ENCODE results near the gene ASTN2. TPM values are rescaled to one million over a fixed set of nuclear protein-coding genes. Genes with fewer than 3 reads are reported as not detected.

Gene ASTN2
- total RNA-seq, 2 donors from 2014 or later = 2.2 to 5.1 TPM

- no peak for DNase-seq (ENCODE audit: low spot score)
- H3K9me3 Mint-ChIP-seq = peaks cover 9% of the 10 kb centered on the region
These were observed 209.1 kb downstream of the ASTN2 start for GRCh38 chr9:117205806-117206205.

GRCh38 chr9:117204971-117205370 lies 209.9 kb downstream of the ASTN2 start:
- H3K27me3 Mint-ChIP-seq = no peaks in the 10 kb centered on the region
- no peak overlapping the region for H3K27ac Mint-ChIP-seq
- H3K36me3 Mint-ChIP-seq = no peaks in the 10 kb centered on the region
- no peak for DNase-seq (ENCODE audit: low spot score)
- ATAC-seq = no peak
- peaks cover 7% of the 10 kb centered on the region for H3K9me3 Mint-ChIP-seq
- no peak overlapping the region for H3K4me3 Mint-ChIP-seq
- H3K4me1 Mint-ChIP-seq (ENCODE audit: low read depth in 2 of 2) = no peaks in the 10 kb centered on the region

More at GRCh38 chr9:117205806-117206205, 209.1 kb downstream of the ASTN2 start:
- Mint-ChIP-seq H3K27me3 (no peaks in the 10 kb centered on the region), H3K36me3 (no peaks in the 10 kb centered on the region), H3K27ac (no peak overlapping the region), H3K4me1 (ENCODE audit: low read depth in 2 of 2) (no peaks in the 10 kb centered on the region), H3K4me3 (no peak overlapping the region)
- ATAC-seq = no peak

- no peaks in the 10 kb centered on the region for H3K27me3 Mint-ChIP-seq
- no peak for ATAC-seq
- no peaks in the 10 kb centered on the region for H3K36me3 Mint-ChIP-seq
- H3K4me3 Mint-ChIP-seq = no peak overlapping the region
- peaks cover 16% of the 10 kb centered on the region for H3K9me3 Mint-ChIP-seq
- DNase-seq (ENCODE audit: low spot score) = no peak
- no peak overlapping the region for H3K27ac Mint-ChIP-seq
- no peaks in the 10 kb centered on the region for H3K4me1 Mint-ChIP-seq (ENCODE audit: low read depth in 2 of 2)
These were observed 223.2 kb downstream of the ASTN2 start for GRCh38 chr9:117191504-117192261.

- no peak overlapping the region for H3K4me3 Mint-ChIP-seq
- DNase-seq (ENCODE audit: low spot score) = no peak
- peaks cover 14% of the 10 kb centered on the region for H3K9me3 Mint-ChIP-seq
- H3K27me3 Mint-ChIP-seq = no peaks in the 10 kb centered on the region
- H3K27ac Mint-ChIP-seq = no peak overlapping the region
- H3K4me1 Mint-ChIP-seq (ENCODE audit: low read depth in 2 of 2) = no peaks in the 10 kb centered on the region
- ATAC-seq = no peak
- H3K36me3 Mint-ChIP-seq = no peaks in the 10 kb centered on the region
These were observed 225.7 kb downstream of the ASTN2 start for GRCh38 chr9:117189121-117189520.

GRCh38 chr9:117188394-117188793 lies 226.5 kb downstream of the ASTN2 start:
- no peak for DNase-seq (ENCODE audit: low spot score)
- Mint-ChIP-seq H3K9me3 (peaks cover 14% of the 10 kb centered on the region), H3K27me3 (no peaks in the 10 kb centered on the region), H3K4me3 (no peak overlapping the region), H3K4me1 (ENCODE audit: low read depth in 2 of 2) (no peaks in the 10 kb centered on the region), H3K36me3 (no peaks in the 10 kb centered on the region), H3K27ac (no peak overlapping the region)
- no peak for ATAC-seq

- no peak overlapping the region for H3K4me3 Mint-ChIP-seq
- DNase-seq (ENCODE audit: low spot score) (no peak), ATAC-seq (no peak)
These were observed 227.4 kb downstream of the ASTN2 start for GRCh38 chr9:117187498-117187897.

GRCh38 chr9:117184173-117184572 lies 230.7 kb downstream of the ASTN2 start:
- Mint-ChIP-seq H3K27me3 (no peaks in the 10 kb centered on the region), H3K36me3 (no peaks in the 10 kb centered on the region), H3K27ac (no peak overlapping the region), H3K4me3 (no peak overlapping the region), H3K4me1 (ENCODE audit: low read depth in 2 of 2) (no peaks in the 10 kb centered on the region), H3K9me3 (peaks cover 12% of the 10 kb centered on the region)
- DNase-seq (ENCODE audit: low spot score) (no peak), ATAC-seq (no peak)

More at GRCh38 chr9:117187498-117187897, 227.4 kb downstream of the ASTN2 start:
- Mint-ChIP-seq H3K4me1 (ENCODE audit: low read depth in 2 of 2) (no peaks in the 10 kb centered on the region), H3K36me3 (no peaks in the 10 kb centered on the region), H3K9me3 (peaks cover 11% of the 10 kb centered on the region), H3K27ac (no peak overlapping the region), H3K27me3 (no peaks in the 10 kb centered on the region)

- H3K4me3 Mint-ChIP-seq = no peak overlapping the region
- H3K9me3 Mint-ChIP-seq = peaks cover 13% of the 10 kb centered on the region
- no peaks in the 10 kb centered on the region for H3K27me3 Mint-ChIP-seq
- H3K4me1 Mint-ChIP-seq (ENCODE audit: low read depth in 2 of 2) = no peaks in the 10 kb centered on the region
- no peak overlapping the region for H3K27ac Mint-ChIP-seq
- DNase-seq (ENCODE audit: low spot score) = no peak
- no peaks in the 10 kb centered on the region for H3K36me3 Mint-ChIP-seq
- ATAC-seq = no peak
These were observed 232.8 kb downstream of the ASTN2 start for GRCh38 chr9:117182046-117182445.

- Mint-ChIP-seq H3K27me3 (no peaks in the 10 kb centered on the region), H3K9me3 (peaks cover 13% of the 10 kb centered on the region), H3K27ac (no peak overlapping the region), H3K36me3 (no peaks in the 10 kb centered on the region), H3K4me1 (ENCODE audit: low read depth in 2 of 2) (no peaks in the 10 kb centered on the region), H3K4me3 (no peak overlapping the region)
- DNase-seq (ENCODE audit: low spot score) (no peak), ATAC-seq (no peak)
These were observed 233.9 kb downstream of the ASTN2 start for GRCh38 chr9:117180896-117181445.

GRCh38 chr9:117178596-117179375 lies 236.1 kb downstream of the ASTN2 start:
- Mint-ChIP-seq H3K36me3 (no peaks in the 10 kb centered on the region), H3K9me3 (peaks cover 9% of the 10 kb centered on the region), H3K4me1 (ENCODE audit: low read depth in 2 of 2) (no peaks in the 10 kb centered on the region), H3K27me3 (no peaks in the 10 kb centered on the region), H3K27ac (no peak overlapping the region), H3K4me3 (no peak overlapping the region)
- ATAC-seq = no peak
- DNase-seq (ENCODE audit: low spot score) = no peak

GRCh38 chr9:117170567-117170966 lies 244.3 kb downstream of the ASTN2 start:
- no peaks in the 10 kb centered on the region for H3K36me3 Mint-ChIP-seq
- H3K9me3 Mint-ChIP-seq = peaks cover 13% of the 10 kb centered on the region
- H3K4me3 Mint-ChIP-seq = no peak overlapping the region
- ATAC-seq (no peak), DNase-seq (ENCODE audit: low spot score) (no peak)
- no peak overlapping the region for H3K27ac Mint-ChIP-seq
- no peaks in the 10 kb centered on the region for H3K27me3 Mint-ChIP-seq
- H3K4me1 Mint-ChIP-seq (ENCODE audit: low read depth in 2 of 2) = no peaks in the 10 kb centered on the region

GRCh38 chr9:117169089-117169621 lies 245.7 kb downstream of the ASTN2 start:
- no peaks in the 10 kb centered on the region for H3K27me3 Mint-ChIP-seq
- no peak overlapping the region for H3K27ac Mint-ChIP-seq
- DNase-seq (ENCODE audit: low spot score) (no peak), ATAC-seq (no peak)
- no peak overlapping the region for H3K4me3 Mint-ChIP-seq
- H3K4me1 Mint-ChIP-seq (ENCODE audit: low read depth in 2 of 2) = no peaks in the 10 kb centered on the region
- H3K9me3 Mint-ChIP-seq = peaks cover 13% of the 10 kb centered on the region
- no peaks in the 10 kb centered on the region for H3K36me3 Mint-ChIP-seq

GRCh38 chr9:117164512-117164911 lies 250.3 kb downstream of the ASTN2 start:
- no peaks in the 10 kb centered on the region for H3K36me3 Mint-ChIP-seq
- H3K4me3 Mint-ChIP-seq = no peak overlapping the region
- H3K27ac Mint-ChIP-seq = no peak overlapping the region
- peaks cover 8% of the 10 kb centered on the region for H3K9me3 Mint-ChIP-seq
- H3K4me1 Mint-ChIP-seq (ENCODE audit: low read depth in 2 of 2) = no peaks in the 10 kb centered on the region
- ATAC-seq (no peak), DNase-seq (ENCODE audit: low spot score) (no peak)
- H3K27me3 Mint-ChIP-seq = no peaks in the 10 kb centered on the region

- no peak for ATAC-seq
- Mint-ChIP-seq H3K4me1 (ENCODE audit: low read depth in 2 of 2) (no peaks in the 10 kb centered on the region), H3K27me3 (no peaks in the 10 kb centered on the region), H3K9me3 (peaks cover 4% of the 10 kb centered on the region), H3K4me3 (no peak overlapping the region), H3K27ac (no peak overlapping the region), H3K36me3 (no peaks in the 10 kb centered on the region)
- no peak for DNase-seq (ENCODE audit: low spot score)
These were observed 254.6 kb downstream of the ASTN2 start for GRCh38 chr9:117160254-117160653.
